AG04449 (cell line): ENCODE measurements around the gene GHRH.

Experiments used
- CTCF ChIA-PET: fragments of 350-600 bp; formaldehyde crosslinking; extraction: SDS; loops from one replicate; lab custom pipeline; 2021; ENCODE audit warnings: antibody characterized with exemption; lab: Yijun Ruan, JAX
- POLR2A ChIA-PET: fragments of 400-600, 350-600 bp; formaldehyde crosslinking; extraction: SDS; loops from one replicate; lab custom pipeline; 2020; ENCODE audit warnings: antibody characterized with exemption, inconsistent platforms; lab: Yijun Ruan, JAX
- DNase-seq: peaks from one replicate; pipeline ENCODE4 v3.0.0-alpha.2; 2010; ENCODE audit warnings: low read depth, low spot score
- H3K4me3 ChIP-seq: 2 replicates; pipeline ENCODE4 v1.5.1; 2011; ENCODE audit warnings: low read depth, mild to moderate bottlenecking, control low read depth, low read length
- TF ChIP-seq, protein P1 (sequence below): IDR thresholded peaks from one replicate; pipeline ENCODE4 v1.5.1; 2011; ENCODE audit warnings: mild to moderate bottlenecking, moderate library complexity, low read length, control low read depth, inconsistent platforms; ENCODE audit not compliant: insufficient read depth; ENCODE audit errors: missing control alignments

Gene GHRH

DNA sequence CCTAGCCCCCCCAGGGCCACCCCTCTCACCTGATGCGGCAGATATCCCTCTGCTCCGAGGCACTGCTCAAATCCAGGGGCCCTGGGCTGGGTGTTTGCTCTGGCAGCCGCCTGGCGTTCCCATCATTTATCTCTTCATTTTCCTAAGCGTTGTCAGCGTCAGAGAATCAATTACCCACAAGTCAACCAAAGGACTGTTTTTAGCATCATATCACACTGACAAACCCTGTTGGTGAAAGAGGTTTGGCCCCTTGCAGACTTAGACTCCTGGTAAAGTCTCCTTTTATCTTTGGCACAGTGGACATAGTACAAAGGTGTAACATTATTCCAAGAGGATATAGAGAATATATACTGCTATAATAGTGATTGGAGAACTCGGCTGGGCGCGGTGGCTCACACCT is at the start of gene GHRH:
TSS of gene GHRH (minus strand) at position 101 of the 400 bp plus-strand sequence. CDS start 4,925 bp downstream, outside the sequence.
- TF ChIP-seq, protein P1, sequence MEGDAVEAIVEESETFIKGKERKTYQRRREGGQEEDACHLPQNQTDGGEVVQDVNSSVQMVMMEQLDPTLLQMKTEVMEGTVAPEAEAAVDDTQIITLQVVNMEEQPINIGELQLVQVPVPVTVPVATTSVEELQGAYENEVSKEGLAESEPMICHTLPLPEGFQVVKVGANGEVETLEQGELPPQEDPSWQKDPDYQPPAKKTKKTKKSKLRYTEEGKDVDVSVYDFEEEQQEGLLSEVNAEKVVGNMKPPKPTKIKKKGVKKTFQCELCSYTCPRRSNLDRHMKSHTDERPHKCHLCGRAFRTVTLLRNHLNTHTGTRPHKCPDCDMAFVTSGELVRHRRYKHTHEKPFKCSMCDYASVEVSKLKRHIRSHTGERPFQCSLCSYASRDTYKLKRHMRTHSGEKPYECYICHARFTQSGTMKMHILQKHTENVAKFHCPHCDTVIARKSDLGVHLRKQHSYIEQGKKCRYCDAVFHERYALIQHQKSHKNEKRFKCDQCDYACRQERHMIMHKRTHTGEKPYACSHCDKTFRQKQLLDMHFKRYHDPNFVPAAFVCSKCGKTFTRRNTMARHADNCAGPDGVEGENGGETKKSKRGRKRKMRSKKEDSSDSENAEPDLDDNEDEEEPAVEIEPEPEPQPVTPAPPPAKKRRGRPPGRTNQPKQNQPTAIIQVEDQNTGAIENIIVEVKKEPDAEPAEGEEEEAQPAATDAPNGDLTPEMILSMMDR, result no peak
- ChIA-PET POLR2A (no interaction called here), CTCF (interaction anchor here (0.7 to 1.1 kb wide), 3 partner anchors 15 to 272 kb away, joined by 3 read pairs; no protein-coding TSS in a partner anchor)
- no peak for DNase-seq
- H3K4me3 ChIP-seq, result no peak within 1 kb of the TSS

- TF ChIP-seq, protein P1, result no peak
- H3K4me3 ChIP-seq, result no peak overlapping the region
- POLR2A ChIA-PET, result no interaction called here
- CTCF ChIA-PET, result no interaction called here
- DNase-seq, result no peak
Measured at GRCh38 chr20:37310951-37311350, 49.3 kb upstream of the GHRH start.

GRCh38 chr20:37309936-37310590 is 48.4 kb upstream of the GHRH start:
- TF ChIP-seq, protein P1, result no peak
- ChIA-PET POLR2A (no interaction called here), CTCF (no interaction called here)
- DNase-seq, result no peak
- no peak overlapping the region for H3K4me3 ChIP-seq

GRCh38 chr20:37309290-37309689 is 47.7 kb upstream of the GHRH start:
- ChIA-PET POLR2A (no interaction called here), CTCF (no interaction called here)
- DNase-seq, result no peak
- H3K4me3 ChIP-seq, result no peak overlapping the region
- TF ChIP-seq, protein P1, result no peak

GRCh38 chr20:37308086-37309050 is 46.8 kb upstream of the GHRH start:
- CTCF ChIA-PET, result no interaction called here
- TF ChIP-seq, protein P1, result no peak
- POLR2A ChIA-PET, result no interaction called here
- H3K4me3 ChIP-seq, result no peak overlapping the region
- DNase-seq, result no peak

- TF ChIP-seq, protein P1, result no peak
- CTCF ChIA-PET, result interaction anchor here (1.6 kb wide), 1 partner anchor 23 kb away, joined by 6 read pairs; no protein-coding TSS in a partner anchor
- no peak for DNase-seq
- POLR2A ChIA-PET, result no interaction called here
- no peak overlapping the region for H3K4me3 ChIP-seq
Measured at GRCh38 chr20:37305839-37306238, 44.2 kb upstream of the GHRH start.
